ENCODE measurements around the gene SRBD1. TPM values are rescaled to one million over a fixed set of nuclear protein-coding genes. Genes with fewer than 3 reads are reported as not detected.

The SRBD1 gene
- total and polyA plus RNA-seq, 2 of the 8 experiments (the other 6 are each of a cell fraction or from before 2014, with no cell fraction given) = 4.6 to 20.0 TPM

- TF ChIP-seq CHD7 (IDR thresholded peaks at IDR 0.05; ENCODE audit: insufficient replicate concordance, low read length) (no peak), ZNF274 (IDR thresholded peaks at IDR 0.05; ENCODE audit: borderline replicate concordance, extremely low read depth, low read length) (no peak), CTBP2 (IDR thresholded peaks at IDR 0.05; ENCODE audit: borderline replicate concordance, insufficient read depth, insufficient read length, low read length) (no peak), BCL11A (IDR thresholded peaks at IDR 0.05; ENCODE audit: low read depth in 2 of 2, low read length in 2 of 2) (no peak), RBBP5 (IDR thresholded peaks at IDR 0.05; ENCODE audit: borderline replicate concordance, low read depth, low read length) (no peak), CHD1 (IDR thresholded peaks at IDR 0.05; ENCODE audit: low read depth, low read length) (no peak), RNF2 (IDR thresholded peaks at IDR 0.05; ENCODE audit: borderline replicate concordance, low read depth, low read length, missing control alignments, poor library complexity, severe bottlenecking) (no peak), RAD21 (IDR thresholded peaks at IDR 0.05 in 1 of 2, conservative IDR thresholded peaks at IDR 0.05 in 1 of 2; ENCODE audit: low read depth in 2 of 2, low read length in 2 of 2) (no peak), SAP30 (IDR thresholded peaks at IDR 0.05; ENCODE audit: insufficient read depth, insufficient replicate concordance, low read length) (no peak), HDAC6 (IDR thresholded peaks at IDR 0.05; ENCODE audit: low read depth, low read length) (no peak)
Measured at GRCh38 chr2:45443012-45443411, 168.1 kb downstream of the SRBD1 start (continued).

All from H1 (cell line).